T-helper 1 cell treated with Interleukin-12 subunit alpha and Interleukin-12 subunit beta and Interleukin-4 antibody, amounts not matched to agents 30 μg/mL and 1 μg/mL, for 36 hours (primary cell): ENCODE results near the gene HNRNPU.
A peak's percentile ranks its signal among the peaks of the same experiment; 100 is the strongest.

Experiments
- H3K27ac Mint-ChIP-seq: one replicate; pipeline ENCODE4 v1.8.0; 2021; ENCODE audit warnings: mild to moderate bottlenecking, mixed read lengths
- H3K27me3 Mint-ChIP-seq: one replicate; pipeline ENCODE4 v1.8.0; 2021; ENCODE audit warnings: low read depth, mixed read lengths
- H3K36me3 Mint-ChIP-seq: one replicate; pipeline ENCODE4 v1.8.0; 2021; ENCODE audit warnings: low read depth, mixed read lengths
- H3K4me1 Mint-ChIP-seq: one replicate; pipeline ENCODE4 v1.8.0; 2021; ENCODE audit warnings: low read depth, mixed read lengths
- H3K4me3 Mint-ChIP-seq: one replicate; pipeline ENCODE4 v1.8.0; 2021; ENCODE audit warnings: mild to moderate bottlenecking, moderate library complexity, mixed read lengths
- H3K9me3 Mint-ChIP-seq: one replicate; pipeline ENCODE4 v1.8.0; 2021; ENCODE audit warnings: mixed read lengths

The HNRNPU gene

GRCh38 chr1:244864253-244865027, at the start of gene HNRNPU:
Gene HNRNPU (minus strand): TSS chr1:244864543. CDS start chr1:244864307, 236 bp downstream.
- peak within 1 kb of the TSS; percentile 94 for H3K27ac Mint-ChIP-seq
- peaks cover 34% of the 10 kb centered on the region for H3K36me3 Mint-ChIP-seq

GRCh38 chr1:244913806-244914205, 49.5 kb upstream of the HNRNPU start:
- no peak overlapping the region for H3K27ac Mint-ChIP-seq
- H3K27me3 Mint-ChIP-seq = peaks cover 8% of the 10 kb centered on the region
- H3K9me3 Mint-ChIP-seq = no peaks in the 10 kb centered on the region
- peaks cover 3% of the 10 kb centered on the region for H3K4me1 Mint-ChIP-seq
- H3K36me3 Mint-ChIP-seq = no peaks in the 10 kb centered on the region
- no peak overlapping the region for H3K4me3 Mint-ChIP-seq

More at GRCh38 chr1:244864253-244865027, at the start of gene HNRNPU:
- no peaks in the 10 kb centered on the region for H3K9me3 Mint-ChIP-seq
- H3K4me1 Mint-ChIP-seq = peaks cover 35% of the 10 kb centered on the region
- H3K4me3 Mint-ChIP-seq = peak within 1 kb of the TSS; percentile 85
- H3K27me3 Mint-ChIP-seq = no peaks in the 10 kb centered on the region

GRCh38 chr1:244904119-244904518, 39.8 kb upstream of the HNRNPU start:
- Mint-ChIP-seq H3K9me3 (no peaks in the 10 kb centered on the region), H3K4me3 (no peak overlapping the region), H3K27me3 (no peaks in the 10 kb centered on the region), H3K4me1 (no peaks in the 10 kb centered on the region), H3K27ac (no peak overlapping the region), H3K36me3 (no peaks in the 10 kb centered on the region)

GRCh38 chr1:244901400-244902015, 37.2 kb upstream of the HNRNPU start:
- H3K27me3 Mint-ChIP-seq = no peaks in the 10 kb centered on the region
- H3K4me3 Mint-ChIP-seq = no peak overlapping the region

GRCh38 chr1:244897476-244898254, 33.3 kb upstream of the HNRNPU start:
- H3K4me3 Mint-ChIP-seq = no peak overlapping the region

More at GRCh38 chr1:244901400-244902015, 37.2 kb upstream of the HNRNPU start:
- H3K4me1 Mint-ChIP-seq = peaks cover 2% of the 10 kb centered on the region
- peaks cover 2% of the 10 kb centered on the region for H3K36me3 Mint-ChIP-seq
- no peaks in the 10 kb centered on the region for H3K9me3 Mint-ChIP-seq
- H3K27ac Mint-ChIP-seq = no peak overlapping the region

GRCh38 chr1:244896550-244896949, 32.2 kb upstream of the HNRNPU start:
- Mint-ChIP-seq H3K4me3 (no peak overlapping the region), H3K4me1 (peaks cover 2% of the 10 kb centered on the region), H3K27me3 (no peaks in the 10 kb centered on the region), H3K9me3 (no peaks in the 10 kb centered on the region), H3K36me3 (peaks cover 2% of the 10 kb centered on the region), H3K27ac (no peak overlapping the region)

More at GRCh38 chr1:244897476-244898254, 33.3 kb upstream of the HNRNPU start:
- Mint-ChIP-seq H3K36me3 (peaks cover 2% of the 10 kb centered on the region), H3K9me3 (no peaks in the 10 kb centered on the region), H3K27me3 (no peaks in the 10 kb centered on the region), H3K27ac (no peak overlapping the region), H3K4me1 (peaks cover 2% of the 10 kb centered on the region)

- no peaks in the 10 kb centered on the region for H3K9me3 Mint-ChIP-seq
- peaks cover 2% of the 10 kb centered on the region for H3K4me1 Mint-ChIP-seq
- peaks cover 2% of the 10 kb centered on the region for H3K36me3 Mint-ChIP-seq
- no peaks in the 10 kb centered on the region for H3K27me3 Mint-ChIP-seq
- no peak overlapping the region for H3K4me3 Mint-ChIP-seq
- no peak overlapping the region for H3K27ac Mint-ChIP-seq
Observed at GRCh38 chr1:244893836-244894235, 29.5 kb upstream of the HNRNPU start.

GRCh38 chr1:244887281-244887680, 22.9 kb upstream of the HNRNPU start:
- Mint-ChIP-seq H3K27ac (no peak overlapping the region), H3K4me3 (no peak overlapping the region), H3K4me1 (no peaks in the 10 kb centered on the region), H3K27me3 (peaks cover 4% of the 10 kb centered on the region), H3K9me3 (no peaks in the 10 kb centered on the region), H3K36me3 (no peaks in the 10 kb centered on the region)

- Mint-ChIP-seq H3K4me1 (no peaks in the 10 kb centered on the region), H3K4me3 (no peak overlapping the region), H3K9me3 (no peaks in the 10 kb centered on the region), H3K27ac (no peak overlapping the region), H3K27me3 (peaks cover 4% of the 10 kb centered on the region), H3K36me3 (no peaks in the 10 kb centered on the region)
Observed at GRCh38 chr1:244881552-244882280, 17.4 kb upstream of the HNRNPU start.

- H3K4me1 Mint-ChIP-seq = no peaks in the 10 kb centered on the region
- H3K27ac Mint-ChIP-seq = no peak overlapping the region
- H3K36me3 Mint-ChIP-seq = no peaks in the 10 kb centered on the region
- no peaks in the 10 kb centered on the region for H3K27me3 Mint-ChIP-seq
- no peak overlapping the region for H3K4me3 Mint-ChIP-seq
- no peaks in the 10 kb centered on the region for H3K9me3 Mint-ChIP-seq
Observed at GRCh38 chr1:244878681-244879080, 14.3 kb upstream of the HNRNPU start.

- Mint-ChIP-seq H3K36me3 (no peaks in the 10 kb centered on the region), H3K27ac (no peak overlapping the region), H3K27me3 (no peaks in the 10 kb centered on the region), H3K9me3 (no peaks in the 10 kb centered on the region), H3K4me3 (no peak overlapping the region), H3K4me1 (no peaks in the 10 kb centered on the region)
Observed at GRCh38 chr1:244876228-244876910, 12.0 kb upstream of the HNRNPU start.

- Mint-ChIP-seq H3K9me3 (no peaks in the 10 kb centered on the region), H3K4me1 (no peaks in the 10 kb centered on the region), H3K36me3 (no peaks in the 10 kb centered on the region), H3K4me3 (no peak overlapping the region), H3K27me3 (no peaks in the 10 kb centered on the region), H3K27ac (no peak overlapping the region)
Observed at GRCh38 chr1:244874974-244875579, 10.7 kb upstream of the HNRNPU start.

- H3K27ac Mint-ChIP-seq = no peak overlapping the region
- H3K27me3 Mint-ChIP-seq = no peaks in the 10 kb centered on the region
- no peaks in the 10 kb centered on the region for H3K36me3 Mint-ChIP-seq
- no peak overlapping the region for H3K4me3 Mint-ChIP-seq
- H3K4me1 Mint-ChIP-seq = peaks cover 12% of the 10 kb centered on the region
- H3K9me3 Mint-ChIP-seq = no peaks in the 10 kb centered on the region
Observed at GRCh38 chr1:244869950-244870349, 5.6 kb upstream of the HNRNPU start.
